Ishikawa (cell line): ENCODE results near the gene DDI2.

ENCODE experiments used
- CEBPB ChIP-seq: IDR thresholded peaks from 2 replicates; pipeline ENCODE4 v1.6.1; 2012
- CREB1 ChIP-seq: IDR thresholded peaks from 2 replicates; pipeline ENCODE4 v1.6.1; 2012; ENCODE audit warnings: low read depth
- EGR1 ChIP-seq: IDR thresholded peaks from 2 replicates; pipeline ENCODE4 v1.6.1; 2012
- EP300 ChIP-seq: IDR thresholded peaks from 2 replicates; pipeline ENCODE4 v1.6.1; 2012; ENCODE audit warnings: borderline replicate concordance
- FOXM1 ChIP-seq: IDR thresholded peaks from 2 replicates; pipeline ENCODE4 v1.6.1; 2012; ENCODE audit warnings: low read depth, borderline replicate concordance
- NFIC ChIP-seq: IDR thresholded peaks from 2 replicates; pipeline ENCODE4 v1.6.1; 2012
- RAD21 ChIP-seq: IDR thresholded peaks from 2 replicates; pipeline ENCODE4 v1.6.1; 2012; ENCODE audit warnings: low read depth
- REST ChIP-seq: IDR thresholded peaks from 2 replicates; pipeline ENCODE4 v1.6.1; 2012; ENCODE audit warnings: low read depth, mild to moderate bottlenecking
- TAF1 ChIP-seq: IDR thresholded peaks from 2 replicates; pipeline ENCODE4 v1.6.1; 2012; ENCODE audit warnings: low read depth, mild to moderate bottlenecking
- TCF12 ChIP-seq: IDR thresholded peaks from 2 replicates; pipeline ENCODE4 v1.6.1; 2012; ENCODE audit warnings: low read depth
- TEAD4 ChIP-seq: IDR thresholded peaks from 2 replicates; pipeline ENCODE4 v1.6.1; 2012
- USF1 ChIP-seq: IDR thresholded peaks from 2 replicates; pipeline ENCODE4 v1.6.1; 2012
- YY1 ChIP-seq: IDR thresholded peaks from 2 replicates; pipeline ENCODE4 v1.6.1; 2012; ENCODE audit warnings: low read depth
- ZBTB7A ChIP-seq: IDR thresholded peaks from 2 replicates; pipeline ENCODE4 v1.6.1; 2012; ENCODE audit warnings: low read depth
- TF ChIP-seq, protein P1 (sequence below): IDR thresholded peaks from 2 replicates; pipeline ENCODE4 v1.6.1; 2012

The DDI2 gene

GRCh38 chr1:15669074-15669473 lies 51.8 kb downstream of the DDI2 start:
- TF ChIP-seq EP300, result no peak
- TF ChIP-seq YY1, result no peak
- TF ChIP-seq TCF12, result no peak
- TF ChIP-seq TEAD4, result no peak
- TF ChIP-seq CEBPB, result no peak
- no peak for TF ChIP-seq ZBTB7A
- no peak for TF ChIP-seq USF1
- TF ChIP-seq EGR1, result no peak
- TF ChIP-seq TAF1, result no peak
- no peak for TF ChIP-seq NFIC
- no peak for TF ChIP-seq CREB1
- no peak for TF ChIP-seq FOXM1
- no peak for TF ChIP-seq REST
- TF ChIP-seq, protein P1, sequence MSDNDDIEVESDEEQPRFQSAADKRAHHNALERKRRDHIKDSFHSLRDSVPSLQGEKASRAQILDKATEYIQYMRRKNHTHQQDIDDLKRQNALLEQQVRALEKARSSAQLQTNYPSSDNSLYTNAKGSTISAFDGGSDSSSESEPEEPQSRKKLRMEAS, result no peak
- no peak for TF ChIP-seq RAD21

- TF ChIP-seq CEBPB, result no peak
- TF ChIP-seq FOXM1, result no peak
- no peak for TF ChIP-seq EGR1
- no peak for TF ChIP-seq YY1
- no peak for TF ChIP-seq ZBTB7A
- no peak for TF ChIP-seq REST
- TF ChIP-seq NFIC, result no peak
- TF ChIP-seq, protein P1, result no peak
- no peak for TF ChIP-seq EP300
- TF ChIP-seq CREB1, result no peak
- TF ChIP-seq TEAD4, result no peak
- TF ChIP-seq TAF1, result no peak
- TF ChIP-seq RAD21, result no peak
- TF ChIP-seq USF1, result no peak
- no peak for TF ChIP-seq TCF12
Observed at GRCh38 chr1:15669864-15670263, 52.6 kb downstream of the DDI2 start.

- TF ChIP-seq ZBTB7A (no peak), CEBPB (no peak), YY1 (no peak), EGR1 (no peak), USF1 (no peak), TEAD4 (no peak), TAF1 (no peak), NFIC (no peak), RAD21 (no peak), CREB1 (no peak)
- TF ChIP-seq, protein P1, result no peak
Observed at GRCh38 chr1:15671430-15671829, 54.2 kb downstream of the DDI2 start.

- no peak for TF ChIP-seq CREB1
- TF ChIP-seq CEBPB, result no peak
- no peak for TF ChIP-seq RAD21
- TF ChIP-seq REST, result no peak
- TF ChIP-seq TEAD4, result no peak
- TF ChIP-seq EGR1, result no peak
- TF ChIP-seq TCF12, result no peak
- TF ChIP-seq TAF1, result no peak
Observed at GRCh38 chr1:15674386-15675159, 57.3 kb downstream of the DDI2 start.
